Stimulated activated CD4-positive, alpha-beta T cell treated with anti-CD3 and anti-CD28 coated beads, TNF-alpha, amount 100 ng/mL, for 4 hours (primary cell): ENCODE measurements around the gene ZNF532.

Source experiments
- DNase-seq, 3 experiments: peaks; one replicate each; pipeline ENCODE4 v3.0.0-alpha.2; 2020; ENCODE audit warnings: low read depth in 3 of 3

The ZNF532 gene

GRCh38 chr18:58979615-58980014 lies 114.9 kb downstream of the ZNF532 start:
- DNase-seq, result no peak

GRCh38 chr18:58980991-58981390 lies 116.3 kb downstream of the ZNF532 start:
- DNase-seq, result no peak

- DNase-seq, result no peak
These were observed 118.8 kb downstream of the ZNF532 start for GRCh38 chr18:58983260-58984155.

- no peak for DNase-seq
These were observed 123.9 kb downstream of the ZNF532 start for GRCh38 chr18:58988600-58988999.

GRCh38 chr18:58989184-58989759 lies 124.6 kb downstream of the ZNF532 start:
- no peak for DNase-seq

- no peak for DNase-seq
These were observed 126.0 kb downstream of the ZNF532 start for GRCh38 chr18:58990720-58991119.

GRCh38 chr18:58991167-58991798 lies 126.6 kb downstream of the ZNF532 start:
- DNase-seq, result no peak

- DNase-seq, result no peak
These were observed 127.9 kb downstream of the ZNF532 start for GRCh38 chr18:58992301-58993231.

- DNase-seq, result no peak
These were observed 128.6 kb downstream of the ZNF532 start for GRCh38 chr18:58993260-58993659.

GRCh38 chr18:58995663-58996062 lies 131.0 kb downstream of the ZNF532 start:
- no peak for DNase-seq

GRCh38 chr18:58996131-58996641 lies 131.5 kb downstream of the ZNF532 start:
- no peak for DNase-seq

GRCh38 chr18:58996696-58997095 lies 132.0 kb downstream of the ZNF532 start:
- DNase-seq, result no peak

- DNase-seq, result no peak
These were observed 133.2 kb downstream of the ZNF532 start for GRCh38 chr18:58997811-58998337.

- DNase-seq, result no peak
These were observed 133.9 kb downstream of the ZNF532 start for GRCh38 chr18:58998401-58999203.

- no peak for DNase-seq
These were observed 136.5 kb downstream of the ZNF532 start for GRCh38 chr18:59001166-59001565.

- DNase-seq, result no peak
These were observed 137.0 kb downstream of the ZNF532 start for GRCh38 chr18:59001721-59002120.

GRCh38 chr18:59002974-59003594 lies 138.4 kb downstream of the ZNF532 start:
- DNase-seq, result no peak

GRCh38 chr18:59005262-59005661 lies 140.6 kb downstream of the ZNF532 start:
- no peak for DNase-seq

GRCh38 chr18:59006461-59007067 lies 141.9 kb downstream of the ZNF532 start:
- no peak for DNase-seq
